ENCODE measurements around the gene ZNF300.
"Not testable (repeated sequence)": the region's sequence is repeated elsewhere in the genome, so short reads cannot be mapped to it uniquely, and the experiment has no call there.

ZNF300 gene

GRCh38 chr5:150845185-150845859 lies 59.5 kb downstream of the ZNF300 start:
- DNase-seq (ENCODE audit: low spot score), result not testable (repeated sequence)

Measured in LoVo (cell line).